Astrocyte of the cerebellum (primary cell): ENCODE data around the gene PRRT3.

Experiments
- DNase-seq: peaks from one replicate; pipeline ENCODE4 v3.0.0-alpha.2; 2011; ENCODE audit warnings: low read depth
- H3K4me3 ChIP-seq: 2 replicates; pipeline ENCODE4 v1.5.1; 2011; ENCODE audit warnings: mild to moderate bottlenecking, low read depth, low read length, moderate library complexity
- in situ Hi-C: cut with HindIII; loops from 2 replicates; pipeline ENCODE4 v1.10.0; 2017; ENCODE audit warnings: low sequenced_read_pairs
- TF ChIP-seq, protein P1 (sequence below): IDR thresholded peaks from 2 replicates; pipeline ENCODE4 v1.5.1; 2012; ENCODE audit warnings: low read length, low read depth, moderate library complexity, mild to moderate bottlenecking; ENCODE audit errors: missing control alignments

PRRT3 gene

DNA sequence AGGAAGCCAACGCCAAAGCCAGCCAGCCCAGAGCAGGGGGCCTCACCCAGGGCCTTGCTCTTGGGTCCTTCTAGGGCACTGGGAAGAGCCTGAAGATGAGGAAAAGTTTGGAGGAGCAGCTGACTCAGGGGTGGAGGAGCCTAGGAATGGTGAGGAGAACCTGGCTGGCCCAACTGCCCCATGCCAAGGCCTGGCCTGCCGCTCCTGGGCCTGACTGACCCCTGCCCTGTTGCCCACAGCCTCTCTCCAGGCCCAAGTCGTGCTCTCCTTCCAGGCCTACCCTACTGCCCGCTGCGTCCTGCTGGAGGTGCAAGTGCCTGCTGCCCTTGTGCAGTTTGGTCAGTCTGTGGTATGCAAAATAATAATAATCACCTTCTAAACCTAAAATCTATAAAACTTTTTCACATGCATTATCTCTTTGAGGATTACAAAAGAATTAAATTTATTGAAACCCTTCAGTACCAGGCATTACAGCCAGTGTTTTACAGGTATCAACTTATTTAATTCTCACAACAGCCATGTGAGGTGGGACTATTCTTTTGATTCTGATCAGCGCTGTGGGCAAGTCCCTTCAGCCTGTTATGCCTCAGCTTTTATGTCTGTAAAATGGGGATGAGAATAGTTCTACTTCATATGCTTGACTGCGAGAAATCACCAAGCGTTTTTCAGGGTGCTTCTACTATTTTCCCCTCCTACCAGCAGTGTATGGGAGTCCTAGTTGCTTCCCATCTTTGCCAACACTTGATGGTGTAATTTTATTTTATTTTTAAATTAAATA, 33.8 kb downstream of the PRRT3 start:
- TF ChIP-seq, protein P1, sequence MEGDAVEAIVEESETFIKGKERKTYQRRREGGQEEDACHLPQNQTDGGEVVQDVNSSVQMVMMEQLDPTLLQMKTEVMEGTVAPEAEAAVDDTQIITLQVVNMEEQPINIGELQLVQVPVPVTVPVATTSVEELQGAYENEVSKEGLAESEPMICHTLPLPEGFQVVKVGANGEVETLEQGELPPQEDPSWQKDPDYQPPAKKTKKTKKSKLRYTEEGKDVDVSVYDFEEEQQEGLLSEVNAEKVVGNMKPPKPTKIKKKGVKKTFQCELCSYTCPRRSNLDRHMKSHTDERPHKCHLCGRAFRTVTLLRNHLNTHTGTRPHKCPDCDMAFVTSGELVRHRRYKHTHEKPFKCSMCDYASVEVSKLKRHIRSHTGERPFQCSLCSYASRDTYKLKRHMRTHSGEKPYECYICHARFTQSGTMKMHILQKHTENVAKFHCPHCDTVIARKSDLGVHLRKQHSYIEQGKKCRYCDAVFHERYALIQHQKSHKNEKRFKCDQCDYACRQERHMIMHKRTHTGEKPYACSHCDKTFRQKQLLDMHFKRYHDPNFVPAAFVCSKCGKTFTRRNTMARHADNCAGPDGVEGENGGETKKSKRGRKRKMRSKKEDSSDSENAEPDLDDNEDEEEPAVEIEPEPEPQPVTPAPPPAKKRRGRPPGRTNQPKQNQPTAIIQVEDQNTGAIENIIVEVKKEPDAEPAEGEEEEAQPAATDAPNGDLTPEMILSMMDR = no peak
- no peak overlapping the region for H3K4me3 ChIP-seq
- in situ Hi-C loops = no loop called here
- no peak for DNase-seq

DNA sequence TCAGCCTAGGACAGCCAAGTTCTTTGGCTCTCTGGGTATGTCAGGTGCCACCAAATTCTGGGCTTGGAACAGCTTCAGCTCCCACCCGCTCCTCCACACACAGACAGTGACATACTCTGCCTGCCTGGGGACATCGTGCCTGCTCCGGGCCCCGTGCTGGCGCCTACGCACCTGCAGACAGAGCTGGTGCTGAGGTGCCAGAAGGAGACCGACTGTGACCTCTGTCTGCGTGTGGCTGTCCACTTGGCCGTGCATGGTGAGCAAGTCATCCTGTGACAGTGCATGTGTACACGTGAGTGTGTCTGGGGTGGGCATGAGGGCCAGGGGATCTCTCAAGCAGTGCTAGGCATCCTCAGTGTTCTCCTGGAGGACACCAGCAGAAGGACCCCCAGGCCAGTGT, 34.4 kb downstream of the PRRT3 start:
- TF ChIP-seq, protein P1 = no peak
- DNase-seq = no peak
- in situ Hi-C loops = no loop called here
- H3K4me3 ChIP-seq = peak overlapping the region; percentile 48

DNA sequence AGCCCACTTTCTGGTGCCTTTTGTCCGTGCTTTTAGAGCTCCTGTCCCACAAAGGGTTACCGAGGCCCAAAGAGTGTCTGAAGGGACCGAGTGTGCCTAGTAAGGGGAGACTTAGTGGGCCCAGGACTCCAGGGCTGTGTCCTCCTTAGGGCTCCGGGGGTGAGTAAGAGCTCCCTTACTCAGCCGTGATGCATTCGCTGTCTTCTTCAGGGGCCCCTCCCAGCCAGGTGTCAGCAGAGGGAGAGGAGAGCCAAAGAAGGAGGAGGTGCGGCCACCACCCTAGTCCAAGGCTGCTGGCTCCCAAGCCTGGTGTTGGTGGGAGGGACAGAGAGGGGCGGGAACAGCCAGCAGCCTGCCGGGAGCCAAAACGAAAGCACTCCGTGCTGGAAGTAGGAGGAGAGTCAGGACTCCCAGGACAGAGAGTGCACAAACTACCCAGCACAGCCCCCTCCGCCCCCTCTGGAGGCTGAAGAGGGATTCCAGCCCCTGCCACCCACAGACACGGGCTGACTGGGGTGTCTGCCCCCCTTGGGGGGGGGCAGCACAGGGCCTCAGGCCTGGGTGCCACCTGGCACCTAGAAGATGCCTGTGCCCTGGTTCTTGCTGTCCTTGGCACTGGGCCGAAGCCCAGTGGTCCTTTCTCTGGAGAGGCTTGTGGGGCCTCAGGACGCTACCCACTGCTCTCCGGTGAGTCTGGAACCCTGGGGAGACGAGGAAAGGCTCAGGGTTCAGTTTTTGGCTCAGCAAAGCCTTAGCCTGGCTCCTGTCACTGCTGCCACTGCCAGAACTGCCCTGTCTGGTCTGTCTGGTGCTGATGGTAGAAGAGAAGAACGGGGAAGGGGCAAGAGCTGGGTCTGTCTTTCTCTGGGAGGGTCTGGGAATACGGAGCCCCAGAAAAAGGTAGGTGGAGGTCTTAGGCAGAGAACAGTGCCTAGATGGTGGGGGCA, 35.2 kb downstream of the PRRT3 start, which contains the start of gene IL17RC:
IL17RC (plus strand) TSS at position 365 of the 947 bp plus-strand sequence; CDS start at position 583, 218 bp downstream.
- in situ Hi-C loops = no loop called here
- TF ChIP-seq, protein P1 = no peak
- DNase-seq = peak; percentile 57

DNA sequence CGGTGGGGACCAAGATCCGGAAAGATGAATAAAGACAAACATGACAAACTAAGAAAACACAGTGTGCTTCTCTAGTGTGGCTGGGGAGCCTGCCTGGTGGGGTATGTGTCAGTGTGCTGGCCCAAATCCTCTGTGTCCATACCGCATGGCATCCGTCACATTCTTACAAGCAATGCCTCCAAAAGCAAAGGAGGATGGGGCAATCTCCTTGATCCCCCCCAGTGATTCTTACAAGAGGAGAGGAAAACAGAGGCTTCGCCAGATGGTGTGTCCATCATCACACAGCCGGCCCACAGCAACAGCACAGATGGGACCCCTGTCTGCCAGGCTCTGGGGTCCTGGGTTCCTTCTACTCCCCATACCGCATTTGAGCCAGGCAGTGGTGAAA, 35.9 kb downstream of the PRRT3 start:
- H3K4me3 ChIP-seq = peak overlapping the region; percentile 48
- in situ Hi-C loops = no loop called here
- TF ChIP-seq, protein P1 = no peak
- DNase-seq = no peak

More for the DNA sequence above, 35.2 kb downstream of the PRRT3 start, which contains the start of gene IL17RC:
- H3K4me3 ChIP-seq = peak within 1 kb of the TSS; percentile 48

DNA sequence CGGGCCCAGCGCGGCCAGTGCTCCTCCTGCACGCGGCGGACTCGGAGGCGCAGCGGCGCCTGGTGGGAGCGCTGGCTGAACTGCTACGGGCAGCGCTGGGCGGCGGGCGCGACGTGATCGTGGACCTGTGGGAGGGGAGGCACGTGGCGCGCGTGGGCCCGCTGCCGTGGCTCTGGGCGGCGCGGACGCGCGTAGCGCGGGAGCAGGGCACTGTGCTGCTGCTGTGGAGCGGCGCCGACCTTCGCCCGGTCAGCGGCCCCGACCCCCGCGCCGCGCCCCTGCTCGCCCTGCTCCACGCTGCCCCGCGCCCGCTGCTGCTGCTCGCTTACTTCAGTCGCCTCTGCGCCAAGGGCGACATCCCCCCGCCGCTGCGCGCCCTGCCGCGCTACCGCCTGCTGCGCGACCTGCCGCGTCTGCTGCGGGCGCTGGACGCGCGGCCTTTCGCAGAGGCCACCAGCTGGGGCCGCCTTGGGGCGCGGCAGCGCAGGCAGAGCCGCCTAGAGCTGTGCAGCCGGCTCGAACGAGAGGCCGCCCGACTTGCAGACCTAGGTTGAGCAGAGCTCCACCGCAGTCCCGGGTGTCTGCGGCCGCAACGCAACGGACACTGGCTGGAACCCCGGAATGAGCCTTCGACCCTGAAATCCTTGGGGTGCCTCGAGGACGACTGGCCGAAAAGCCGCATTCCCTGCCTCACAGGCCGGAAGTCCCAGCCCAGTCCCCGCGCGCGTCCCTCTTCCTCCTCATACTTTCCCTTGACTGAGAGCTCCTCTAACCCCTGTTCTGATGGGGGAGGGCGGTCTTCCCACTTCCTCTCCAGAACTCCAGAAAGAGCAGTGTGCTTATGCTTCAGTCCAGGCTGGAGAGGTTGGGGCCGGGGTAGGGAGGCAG, 36.7 kb downstream of the PRRT3 start:
- in situ Hi-C loops = no loop called here
- DNase-seq = no peak
- TF ChIP-seq, protein P1 = peak; percentile 44
- peak overlapping the region; percentile 38 for H3K4me3 ChIP-seq
